K562 (cell line): ENCODE measurements around the gene ZNRD2. TPM values are rescaled to one million over a fixed set of nuclear protein-coding genes. Genes with fewer than 3 reads are reported as not detected.

Experiments
- ATAC-seq: fragments of 200-7000 bp; cut with Tn5 transposase; 3 replicates; pipeline ENCODE4 v1.9.1; 2020; ENCODE audit warnings: moderate library complexity
- BruUV-seq: library from RNA; stranded (reverse); fragments of 400-500 nt; replicated peaks from 2 replicates; lab custom pipeline; 2021; lab: Mats Ljungman, UMichigan
- CTCF ChIA-PET: fragments of 300-600 bp; formaldehyde crosslinking; extraction: SDS; loops from one replicate; lab custom pipeline; 2021; ENCODE audit warnings: low intra/inter-chr PET ratio; lab: Yijun Ruan, JAX
- POLR2A ChIA-PET: fragments of 300-600, 350-650 bp; sonication (Branson Sonifier 250); formaldehyde crosslinking; extraction: SDS; loops from one replicate; lab custom pipeline; 2021; ENCODE audit warnings: antibody characterized with exemption, inconsistent platforms; lab: Yijun Ruan, JAX
- DNase-seq, 4 experiments: peaks; one replicate each; pipeline versions ENCODE4 v3.0.0 to v3.0.0-alpha.2; 2011 to 2018; ENCODE audit warnings: low spot score in 3 of 4, mixed read lengths in 3 of 4; ENCODE audit errors: extremely low read depth in 1 of 4
- FAIRE-seq: peaks from 2 replicates; lab custom pipeline; 2011; peaks lifted over from hg19 to GRCh38; lab: Jason Lieb, UNC
- H2AFZ ChIP-seq: 2 replicates; pipeline ENCODE4 v1.6.0; 2011; ENCODE audit warnings: low read depth, low read length, control low read depth, inconsistent platforms
- H3K27ac ChIP-seq: fragments of 200-600 bp; 3 replicates; pipeline ENCODE4 v1.8.0; 2011; ENCODE audit warnings: low read depth, mild to moderate bottlenecking, control low read depth, inconsistent platforms, low read length, moderate library complexity, mixed read lengths; ENCODE audit errors: extremely low read depth
- H3K27me3 ChIP-seq, 2 experiments: fragments of 300-600 bp in 1 of 2; 2 replicates in 1 of 2; 3 replicates in 1 of 2; pipeline versions ENCODE4 v1.6.0 to v1.8.0; 2011; ENCODE audit warnings: inconsistent platforms in 2 of 2, low read length in 2 of 2, mild to moderate bottlenecking in 1 of 2, mixed read lengths in 1 of 2, moderate library complexity in 1 of 2; ENCODE audit not compliant: control insufficient read depth in 2 of 2, insufficient read depth in 2 of 2
- H3K36me3 ChIP-seq: fragments of 300-600 bp; 3 replicates; pipeline ENCODE4 v1.8.0; 2011; ENCODE audit warnings: mild to moderate bottlenecking, low read length, inconsistent platforms; ENCODE audit not compliant: control insufficient read depth, insufficient read depth
- H3K4me1 ChIP-seq, 2 experiments: fragments of 200-600 bp in 1 of 2; replicated peaks in 1 of 2; 2 replicates in 1 of 2; 3 replicates in 1 of 2; pipeline versions ENCODE4 v1.5.1 to v1.8.0; 2011; ENCODE audit warnings: inconsistent platforms in 2 of 2, low read length in 2 of 2, mild to moderate bottlenecking in 1 of 2, mixed read lengths in 1 of 2, moderate library complexity in 1 of 2; ENCODE audit not compliant: control insufficient read depth in 2 of 2, insufficient read depth in 2 of 2
- H3K4me2 ChIP-seq: 2 replicates; pipeline ENCODE4 v1.6.1; 2011; ENCODE audit warnings: low read length, control low read depth, inconsistent platforms, mixed read lengths; ENCODE audit not compliant: insufficient read depth
- H3K4me3 ChIP-seq: fragments of 200-600 bp; sonication (generic), shearing (Covaris generic); 2 replicates; pipeline ENCODE4 v1.5.1; 2016; ENCODE audit warnings: control low read depth, inconsistent platforms
- H3K79me2 ChIP-seq: fragments of 200-600 bp; 3 replicates; pipeline ENCODE4 v1.8.0; 2011; ENCODE audit warnings: low read length, inconsistent platforms; ENCODE audit not compliant: control insufficient read depth, insufficient read depth
- H3K9ac ChIP-seq, 2 experiments: 2 replicates each; pipeline versions ENCODE4 v1.6.0 to v1.6.1; 2011; ENCODE audit warnings: low read depth in 2 of 2, low read length in 2 of 2, control low read depth in 1 of 2, inconsistent platforms in 1 of 2, mild to moderate bottlenecking in 1 of 2, mixed read lengths in 1 of 2; ENCODE audit not compliant: insufficient read depth in 1 of 2
- H3K9me1 ChIP-seq: one replicate; pipeline ENCODE4 v1.6.0; 2011; ENCODE audit warnings: inconsistent platforms, mild to moderate bottlenecking, low read length, moderate library complexity; ENCODE audit not compliant: control insufficient read depth, insufficient read depth
- H3K9me3 ChIP-seq: replicated peaks from 2 replicates; pipeline ENCODE4 v1.5.1; 2011; ENCODE audit warnings: low read depth, low read length, inconsistent platforms; ENCODE audit not compliant: control insufficient read depth, insufficient read depth
- H4K20me1 ChIP-seq: replicated peaks from 2 replicates; pipeline ENCODE4 v1.6.1; 2011; ENCODE audit warnings: low read length, inconsistent platforms, mixed read lengths; ENCODE audit not compliant: control insufficient read depth, insufficient read depth
- CCNT2 ChIP-seq: IDR thresholded peaks from 2 replicates; pipeline ENCODE4 v1.6.1; 2011; ENCODE audit warnings: borderline replicate concordance, low read depth, mild to moderate bottlenecking, moderate library complexity, mixed read lengths, low read length; ENCODE audit not compliant: insufficient read length; ENCODE audit errors: extremely low read depth
- ELF4 ChIP-seq: fragments of 450-650 bp; formaldehyde crosslinking; IDR thresholded peaks from 2 replicates; pipeline ENCODE4 v1.4.0; 2022; ENCODE audit warnings: missing genetic modification characterization
- MYNN ChIP-seq, 2 experiments: sonication (generic); formaldehyde crosslinking in 1 of 2; IDR thresholded peaks; 2 replicates each; pipeline versions ENCODE4 v1.5.0 to v1.6.1; 2016 to 2020; ENCODE audit warnings: antibody characterized with exemption in 1 of 2, missing genetic modification reagents in 1 of 2
- NR2C1 ChIP-seq, 2 experiments: fragments of 450-650 bp; IDR thresholded peaks; 2 replicates each; pipeline ENCODE4 v1.6.1; 2017; ENCODE audit warnings: mild to moderate bottlenecking in 2 of 2, antibody characterized with exemption in 1 of 2, inconsistent platforms in 1 of 2, missing compliant biosample characterization in 1 of 2, missing genetic modification characterization in 1 of 2
- POLR2G ChIP-seq: fragments of 200-400 bp; formaldehyde crosslinking; IDR thresholded peaks from 2 replicates; pipeline ENCODE4 v1.6.1; 2017; ENCODE audit warnings: low read depth, mild to moderate bottlenecking, antibody characterized with exemption, low read length, moderate library complexity
- RBFOX2 ChIP-seq: fragments of 200-400 bp; formaldehyde crosslinking; IDR thresholded peaks from 2 replicates; pipeline ENCODE4 v1.6.1; 2017; ENCODE audit warnings: low read depth, mild to moderate bottlenecking, low read length, moderate library complexity
- SETDB1 ChIP-seq: IDR thresholded peaks from one replicate; pipeline ENCODE4 v1.6.1; 2012; ENCODE audit warnings: low read length, control low read depth, inconsistent platforms
- ZBTB8A ChIP-seq: fragments of 450-650 bp; IDR thresholded peaks from 2 replicates; pipeline ENCODE4 v1.6.1; 2018; ENCODE audit warnings: mild to moderate bottlenecking, moderate library complexity; ENCODE audit not compliant: partially characterized antibody
- ZNF740 ChIP-seq, 3 experiments: fragments of 200-800 bp in 1 of 3; sonication (Bioruptor generic) in 1 of 3; sonication (generic) in 1 of 3; formaldehyde crosslinking in 1 of 3; IDR thresholded peaks; 2 replicates each; pipeline versions ENCODE4 v1.6.1 to v1.8.0; 2016 to 2022; ENCODE audit warnings: mild to moderate bottlenecking in 2 of 3, missing compliant biosample characterization in 2 of 3, missing genetic modification characterization in 2 of 3, missing genetic modification reagents in 1 of 3
- WGBS: fragments of 100-300 bp; shearing (Covaris generic); methylation state at CpG from one replicate; pipeline ENCODE4 v1.1.6; 2016; ENCODE audit warnings: low coverage, mixed read lengths; ENCODE audit not compliant: insufficient coverage; ENCODE audit errors: missing lambda C conversion rate; 5-methylcytosine and 5-hydroxymethylcytosine counted together
- in situ Hi-C: fragments of 300-500 bp; cut with MboI; formaldehyde crosslinking; loops from 4 replicates; pipeline ENCODE4 v1.15.0; 2018; ENCODE audit warnings: inconsistent platforms, mixed read lengths
- intact Hi-C: fragments of 100-400 bp; cut with micrococcal nuclease; formaldehyde crosslinking; loops from 2 replicates; pipeline ENCODE4 v1.14.2; 2022
- polyA plus RNA-seq, 8 experiments: library from polyadenylated mRNA; depleted of rRNA in 4 of 8; stranded (reverse) in 5 of 8; unstranded in 3 of 8; fragments of >200 nt; fragmentation: Nextera tagmentation in 2 of 8; fragmentation: Illumina TruSeq in 1 of 8; extraction: Ambion mirVana in 2 of 8; extraction: Trizol in 1 of 8; gene quantifications; 2 replicates each; pipeline versions ENCODE4 v1.2.1 to v1.2.3, GENCODE V29; 2011 to 2014; ENCODE audit warnings: inconsistent platforms in 1 of 8, missing spikeins in 1 of 8
- total RNA-seq, 7 experiments: library from RNA; depleted of rRNA in 6 of 7; stranded (reverse); fragments of >200 nt in 6 of 7; fragmentation: Illumina TruSeq in 2 of 7; extraction: Trizol in 2 of 7; gene quantifications; 2 replicates each; pipeline versions ENCODE4 v1.2.1 to v1.2.3, GENCODE V29; 2011 to 2021; ENCODE audit warnings: low replicate concordance in 1 of 7

Gene ZNRD2
- total and polyA plus RNA-seq, 9 of the 15 experiments (the other 6 are each of a cell fraction or from before 2014, with no cell fraction given) = 13.4 to 129 (median 60.4) TPM

- CTCF ChIA-PET = no interaction called here
- peak overlapping the region in 1 of 2 experiments; percentile 61; a peak in 1 of 4 replicates for H3K9ac ChIP-seq
- intact Hi-C loops = no loop called here
Observed at GRCh38 chr11:65580031-65580692, 9.9 kb downstream of the ZNRD2 start.

GRCh38 chr11:65580756-65581155 is 10.5 kb downstream of the ZNRD2 start:
- DNase-seq (no peak), FAIRE-seq (no peak), ATAC-seq (no peak)
- H4K20me1 ChIP-seq = no peaks in the 10 kb centered on the region
- no peaks in the 10 kb centered on the region for H3K9me3 ChIP-seq
- TF ChIP-seq POLR2G (0 out of 2 replicates have a peak, but pooled peaks have one; percentile 33), SETDB1 (no peak), ZBTB8A (no peak), ZNF740 (CRISPR knock-in tag; IDR thresholded peaks at IDR 0.05) (no peak), ZNF740 (tag; IDR thresholded peaks at IDR 0.05) (no peak), MYNN (IDR thresholded peaks at IDR 0.05) (no peak), MYNN (CRISPR knock-in tag; IDR thresholded peaks at IDR 0.05) (no peak), CCNT2 (no peak)
- no peak overlapping the region for H3K4me2 ChIP-seq
- POLR2A ChIA-PET = interaction anchor here (0.9 kb wide), 1 partner anchor 193 kb away, joined by 3 read pairs; no protein-coding TSS in a partner anchor
- in situ Hi-C loops = no loop called here
- CTCF ChIA-PET = no interaction called here
- no peaks in the 10 kb centered on the region for H3K27me3 ChIP-seq
- 100% methylated on average over 1 of the region's 8 CpGs for WGBS
- peaks cover 24 to 80% of the 10 kb centered on the region in 2 experiments for H3K4me1 ChIP-seq
- intact Hi-C loops = no loop called here
- no peaks in the 10 kb centered on the region for H3K9me1 ChIP-seq
- peaks cover 68% of the 10 kb centered on the region; the same call in 2 of the 3 replicates for H3K36me3 ChIP-seq
- H3K4me3 ChIP-seq = no peak overlapping the region
- no peak overlapping the region for H3K27ac ChIP-seq
- H2AFZ ChIP-seq = no peak overlapping the region
- H3K79me2 ChIP-seq = peaks cover 30% of the 10 kb centered on the region
- no TSS peak for BruUV-seq
- peak overlapping the region in 1 of 2 experiments; percentile 71; a peak in 2 of 4 replicates for H3K9ac ChIP-seq

More at GRCh38 chr11:65580031-65580692, 9.9 kb downstream of the ZNRD2 start:
- in situ Hi-C loops = no loop called here
- Histone ChIP-seq H3K9me3 (no peaks in the 10 kb centered on the region), H3K27me3 (no peaks in the 10 kb centered on the region; a peak in 1 of 5 replicates), H3K4me1 (peaks cover 28 to 78% of the 10 kb centered on the region in 2 experiments), H2AFZ (no peak overlapping the region), H3K36me3 (peaks cover 64% of the 10 kb centered on the region; the same call in 2 of the 3 replicates), H3K79me2 (peaks cover 30% of the 10 kb centered on the region), H3K4me3 (no peak overlapping the region), H3K9me1 (peaks cover 1% of the 10 kb centered on the region), H3K4me2 (no peak overlapping the region), H4K20me1 (no peaks in the 10 kb centered on the region), H3K27ac (no peak overlapping the region)
- no TSS peak for BruUV-seq
- POLR2A ChIA-PET = interaction anchor here (1.4 kb wide), 1 partner anchor 8 kb away, joined by 3 read pairs; no protein-coding TSS in a partner anchor
- TF ChIP-seq ELF4 (CRISPR knock-in tag) (no peak), RBFOX2 (0 out of 2 replicates have a peak, but pooled peaks have one; percentile 18), NR2C1 (IDR thresholded peaks at IDR 0.05) (peak; percentile 82), NR2C1 (tag; IDR thresholded peaks at IDR 0.05) (peak; percentile 67)
- ATAC-seq (no peak), FAIRE-seq (no peak), DNase-seq (no peak)
- WGBS = 85% methylated on average over 18 of the region's 19 CpGs
